Measurements from ENCODE around the gene SLC2A8. TPM values are rescaled to one million over a fixed set of nuclear protein-coding genes. Genes with fewer than 3 reads are reported as not detected.

The SLC2A8 gene, protein sequence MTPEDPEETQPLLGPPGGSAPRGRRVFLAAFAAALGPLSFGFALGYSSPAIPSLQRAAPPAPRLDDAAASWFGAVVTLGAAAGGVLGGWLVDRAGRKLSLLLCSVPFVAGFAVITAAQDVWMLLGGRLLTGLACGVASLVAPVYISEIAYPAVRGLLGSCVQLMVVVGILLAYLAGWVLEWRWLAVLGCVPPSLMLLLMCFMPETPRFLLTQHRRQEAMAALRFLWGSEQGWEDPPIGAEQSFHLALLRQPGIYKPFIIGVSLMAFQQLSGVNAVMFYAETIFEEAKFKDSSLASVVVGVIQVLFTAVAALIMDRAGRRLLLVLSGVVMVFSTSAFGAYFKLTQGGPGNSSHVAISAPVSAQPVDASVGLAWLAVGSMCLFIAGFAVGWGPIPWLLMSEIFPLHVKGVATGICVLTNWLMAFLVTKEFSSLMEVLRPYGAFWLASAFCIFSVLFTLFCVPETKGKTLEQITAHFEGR
- total RNA-seq: 9.9 and 11.5 TPM in 2 replicates

DNA sequence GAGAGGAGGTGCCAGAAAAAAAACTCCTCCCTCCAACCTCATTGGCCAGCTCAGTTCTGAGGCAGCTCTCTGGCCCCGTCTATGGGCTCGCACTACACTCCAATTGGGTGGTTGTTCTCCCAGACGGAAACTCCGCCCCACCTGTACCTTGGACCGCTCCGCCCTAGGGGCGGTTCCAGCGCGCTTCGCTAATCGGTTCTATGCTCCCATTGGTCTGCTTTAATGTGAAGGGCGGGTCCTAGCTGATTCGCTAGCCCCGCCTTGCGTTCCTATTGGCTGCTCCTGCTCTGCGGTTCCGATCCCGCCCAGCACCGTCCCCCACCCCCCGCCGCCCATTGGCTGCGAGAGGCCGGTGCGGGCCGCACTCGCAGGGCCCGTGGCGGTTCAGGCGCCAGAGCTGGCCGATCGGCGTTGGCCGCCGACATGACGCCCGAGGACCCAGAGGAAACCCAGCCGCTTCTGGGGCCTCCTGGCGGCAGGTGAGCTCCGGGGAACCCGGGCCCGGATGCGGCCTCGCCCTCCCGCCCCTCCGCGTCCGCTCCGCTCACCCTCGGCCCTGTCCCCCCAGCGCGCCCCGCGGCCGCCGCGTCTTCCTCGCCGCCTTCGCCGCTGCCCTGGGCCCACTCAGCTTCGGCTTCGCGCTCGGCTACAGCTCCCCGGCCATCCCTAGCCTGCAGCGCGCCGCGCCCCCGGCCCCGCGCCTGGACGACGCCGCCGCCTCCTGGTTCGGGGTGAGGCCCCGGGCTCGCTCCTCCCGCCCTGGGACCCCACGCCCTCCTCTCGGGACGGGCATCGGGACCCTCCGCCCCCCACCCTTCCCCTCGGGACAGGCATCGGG lies at the start of gene SLC2A8:
Gene SLC2A8 (plus strand): TSS at position 362 of the 838 bp plus-strand sequence. CDS start 62 bp downstream, at position 424.

GRCh38 chr9:127423934-127424675 lies 27.1 kb downstream of the SLC2A8 start, which contains the start of gene ZNF79:
Gene ZNF79, plus strand, starts transcription at chr9:127424382. Its CDS starts 406 bp downstream, at chr9:127424788.

DNA sequence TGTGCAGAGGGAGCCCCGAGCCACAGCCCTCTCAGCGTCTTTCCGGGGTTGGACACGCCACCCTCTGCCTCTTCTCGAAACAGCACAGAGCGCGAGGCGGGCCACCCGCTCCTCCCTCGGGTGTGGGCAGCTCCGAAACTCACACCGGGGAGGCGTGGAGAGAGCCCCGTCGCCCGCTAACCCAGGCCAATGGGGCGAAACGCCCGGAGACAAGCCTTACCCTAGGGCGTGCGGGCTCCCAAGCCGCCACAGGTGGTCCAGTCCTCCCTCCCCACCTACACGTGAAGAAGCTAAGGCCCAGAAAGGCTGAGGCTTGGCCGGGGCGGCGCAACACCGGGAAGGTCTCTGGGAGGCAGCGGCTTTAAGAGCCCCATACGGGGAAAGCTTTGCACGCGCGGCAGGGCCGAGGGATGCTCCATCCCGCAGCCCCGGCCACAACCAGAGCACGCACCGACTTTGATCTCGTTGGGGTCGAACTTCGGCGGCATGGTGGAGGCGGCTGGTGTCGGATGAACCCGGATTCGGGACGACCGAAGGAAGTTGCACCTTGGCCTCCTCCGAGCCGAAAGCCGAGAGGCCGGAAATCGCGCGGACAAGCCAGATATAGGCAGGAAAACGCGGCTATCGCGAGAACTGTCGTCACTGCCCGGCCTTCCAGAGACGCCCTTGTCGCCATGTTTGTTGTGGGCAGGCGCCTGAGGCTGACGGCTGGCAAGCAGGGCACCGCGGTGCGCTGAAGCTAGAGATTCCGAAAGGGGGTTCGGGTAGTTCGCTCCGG lies 54.0 kb downstream of the SLC2A8 start, which contains the start of the genes LRSAM1 and RPL12:
Gene LRSAM1 (plus strand): TSS at position 681 of the 778 bp plus-strand sequence. CDS start 3,018 bp downstream, outside the sequence.
Gene RPL12 (minus strand): TSS at position 577 of the 778 bp plus-strand sequence. CDS start 89 bp downstream, at position 488.

Other genes with a start within 250 kb of the SLC2A8 start
- 1.6 and 3.3 TPM in 2 replicates for gene GARNL3, start 132.4 kb upstream of the SLC2A8 start, total RNA-seq
- gene ZNF79, start 27.2 kb downstream of the SLC2A8 start, total RNA-seq: 11.7 and 16.0 TPM in 2 replicates
- gene RPL12, start 54.2 kb downstream of the SLC2A8 start, total RNA-seq: 727 and 1,092 TPM in 2 replicates
- 10.0 and 13.6 TPM in 2 replicates for gene LRSAM1, start 54.3 kb downstream of the SLC2A8 start, total RNA-seq
- gene STXBP1, start 215.1 kb downstream of the SLC2A8 start, total RNA-seq: 11.0 and 19.3 TPM in 2 replicates